Panc1 (cell line): ENCODE data around the gene ADAMTS18.

Source experiments
- POLR2AphosphoS5 ChIP-seq: IDR thresholded peaks from 2 replicates; pipeline ENCODE4 v1.6.1; 2012; ENCODE audit warnings: mild to moderate bottlenecking, low read depth, low read length, moderate library complexity
- SIN3A ChIP-seq: IDR thresholded peaks from 2 replicates; pipeline ENCODE4 v1.6.1; 2012; ENCODE audit warnings: low read depth, mild to moderate bottlenecking, low read length, moderate library complexity, borderline replicate concordance; ENCODE audit not compliant: insufficient read depth
- TF ChIP-seq, protein P1 (sequence below): fragments of 450-650 bp; IDR thresholded peaks from 2 replicates; pipeline ENCODE4 v1.5.1; 2017; ENCODE audit warnings: mild to moderate bottlenecking
- TF ChIP-seq, protein P2 (sequence below), 2 experiments: IDR thresholded peaks; 2 replicates each; pipeline ENCODE4 v1.6.1; 2011 to 2012; ENCODE audit warnings: low read depth in 2 of 2, control low read depth in 1 of 2, low read length in 1 of 2, mild to moderate bottlenecking in 1 of 2, moderate library complexity in 1 of 2; ENCODE audit not compliant: insufficient read depth in 1 of 2

DNA sequence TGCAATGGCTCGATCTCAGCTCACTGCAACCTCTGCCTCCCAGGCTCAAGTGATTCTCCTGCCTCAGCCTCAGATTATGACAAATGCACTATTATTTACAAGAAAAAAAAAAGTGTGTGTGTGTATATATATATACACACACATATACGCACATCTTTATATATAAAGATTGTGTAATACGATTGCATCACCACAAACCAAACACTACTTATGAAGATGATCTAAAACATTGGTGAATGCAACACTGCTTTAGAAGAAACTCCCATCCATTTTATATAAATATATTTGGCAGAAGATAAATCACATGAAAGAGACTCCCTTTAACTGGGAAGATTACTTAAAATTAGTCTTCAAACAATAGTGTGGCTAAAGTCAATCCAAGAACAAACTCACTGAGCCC, 138.9 kb downstream of the ADAMTS18 start:
- TF ChIP-seq, protein P1, sequence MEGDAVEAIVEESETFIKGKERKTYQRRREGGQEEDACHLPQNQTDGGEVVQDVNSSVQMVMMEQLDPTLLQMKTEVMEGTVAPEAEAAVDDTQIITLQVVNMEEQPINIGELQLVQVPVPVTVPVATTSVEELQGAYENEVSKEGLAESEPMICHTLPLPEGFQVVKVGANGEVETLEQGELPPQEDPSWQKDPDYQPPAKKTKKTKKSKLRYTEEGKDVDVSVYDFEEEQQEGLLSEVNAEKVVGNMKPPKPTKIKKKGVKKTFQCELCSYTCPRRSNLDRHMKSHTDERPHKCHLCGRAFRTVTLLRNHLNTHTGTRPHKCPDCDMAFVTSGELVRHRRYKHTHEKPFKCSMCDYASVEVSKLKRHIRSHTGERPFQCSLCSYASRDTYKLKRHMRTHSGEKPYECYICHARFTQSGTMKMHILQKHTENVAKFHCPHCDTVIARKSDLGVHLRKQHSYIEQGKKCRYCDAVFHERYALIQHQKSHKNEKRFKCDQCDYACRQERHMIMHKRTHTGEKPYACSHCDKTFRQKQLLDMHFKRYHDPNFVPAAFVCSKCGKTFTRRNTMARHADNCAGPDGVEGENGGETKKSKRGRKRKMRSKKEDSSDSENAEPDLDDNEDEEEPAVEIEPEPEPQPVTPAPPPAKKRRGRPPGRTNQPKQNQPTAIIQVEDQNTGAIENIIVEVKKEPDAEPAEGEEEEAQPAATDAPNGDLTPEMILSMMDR, result no peak
- no peak for TF ChIP-seq POLR2AphosphoS5
- TF ChIP-seq SIN3A, result no peak
- TF ChIP-seq, protein P2, sequence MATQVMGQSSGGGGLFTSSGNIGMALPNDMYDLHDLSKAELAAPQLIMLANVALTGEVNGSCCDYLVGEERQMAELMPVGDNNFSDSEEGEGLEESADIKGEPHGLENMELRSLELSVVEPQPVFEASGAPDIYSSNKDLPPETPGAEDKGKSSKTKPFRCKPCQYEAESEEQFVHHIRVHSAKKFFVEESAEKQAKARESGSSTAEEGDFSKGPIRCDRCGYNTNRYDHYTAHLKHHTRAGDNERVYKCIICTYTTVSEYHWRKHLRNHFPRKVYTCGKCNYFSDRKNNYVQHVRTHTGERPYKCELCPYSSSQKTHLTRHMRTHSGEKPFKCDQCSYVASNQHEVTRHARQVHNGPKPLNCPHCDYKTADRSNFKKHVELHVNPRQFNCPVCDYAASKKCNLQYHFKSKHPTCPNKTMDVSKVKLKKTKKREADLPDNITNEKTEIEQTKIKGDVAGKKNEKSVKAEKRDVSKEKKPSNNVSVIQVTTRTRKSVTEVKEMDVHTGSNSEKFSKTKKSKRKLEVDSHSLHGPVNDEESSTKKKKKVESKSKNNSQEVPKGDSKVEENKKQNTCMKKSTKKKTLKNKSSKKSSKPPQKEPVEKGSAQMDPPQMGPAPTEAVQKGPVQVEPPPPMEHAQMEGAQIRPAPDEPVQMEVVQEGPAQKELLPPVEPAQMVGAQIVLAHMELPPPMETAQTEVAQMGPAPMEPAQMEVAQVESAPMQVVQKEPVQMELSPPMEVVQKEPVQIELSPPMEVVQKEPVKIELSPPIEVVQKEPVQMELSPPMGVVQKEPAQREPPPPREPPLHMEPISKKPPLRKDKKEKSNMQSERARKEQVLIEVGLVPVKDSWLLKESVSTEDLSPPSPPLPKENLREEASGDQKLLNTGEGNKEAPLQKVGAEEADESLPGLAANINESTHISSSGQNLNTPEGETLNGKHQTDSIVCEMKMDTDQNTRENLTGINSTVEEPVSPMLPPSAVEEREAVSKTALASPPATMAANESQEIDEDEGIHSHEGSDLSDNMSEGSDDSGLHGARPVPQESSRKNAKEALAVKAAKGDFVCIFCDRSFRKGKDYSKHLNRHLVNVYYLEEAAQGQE (IDR thresholded peaks at IDR 0.05; ENCODE audit: insufficient read depth in 1 of 2, low read depth in 2 of 2, low read length in 1 of 2), result no peak
